LNCaP clone FGC (cell line): ENCODE results near the gene RNF182.

Source experiments
- DNase-seq: peaks from one replicate; pipeline ENCODE4 v3.0.0-alpha.2; 2011; ENCODE audit warnings: low read depth
- H3K4me3 ChIP-seq: 2 replicates; pipeline ENCODE4 v1.5.1; 2011; ENCODE audit warnings: mild to moderate bottlenecking, low read depth, low read length, control low read depth
- CTCF ChIP-seq: IDR thresholded peaks from 2 replicates; pipeline ENCODE4 v1.5.1; 2012; ENCODE audit warnings: mild to moderate bottlenecking; ENCODE audit not compliant: control insufficient read depth, insufficient read depth; ENCODE audit errors: extremely low read depth

Gene RNF182

GRCh38 chr6:13910443-13910842 is 14.3 kb upstream of the RNF182 start:
- no peak for TF ChIP-seq CTCF
- no peak for DNase-seq
- H3K4me3 ChIP-seq, result no peak overlapping the region

GRCh38 chr6:13911337-13911736 is 13.4 kb upstream of the RNF182 start:
- H3K4me3 ChIP-seq, result no peak overlapping the region
- TF ChIP-seq CTCF, result no peak
- no peak for DNase-seq

- no peak for DNase-seq
- no peak for TF ChIP-seq CTCF
Measured at GRCh38 chr6:13913226-13914001, 11.3 kb upstream of the RNF182 start.

DNA sequence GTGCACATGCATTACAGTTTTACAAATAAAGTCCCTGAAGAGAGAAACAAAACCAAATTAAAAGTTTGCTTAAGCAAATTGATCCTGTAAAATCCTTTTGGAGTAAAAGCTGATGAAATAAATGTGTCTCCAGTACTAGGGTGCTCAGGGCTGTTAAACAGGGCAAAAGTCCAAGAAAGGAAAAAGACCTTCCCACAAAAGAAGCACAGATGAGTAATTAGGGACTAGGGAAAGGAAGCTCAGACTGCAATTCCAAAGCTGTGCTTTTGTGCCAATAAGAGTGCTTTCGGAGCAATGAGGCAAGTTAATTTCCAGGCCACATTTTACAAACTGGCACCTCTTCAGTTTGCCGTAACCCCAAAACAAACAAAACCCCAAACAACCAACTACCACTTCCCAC is 10.4 kb upstream of the RNF182 start:
- no peak for DNase-seq
- no peak for TF ChIP-seq CTCF

More at GRCh38 chr6:13913226-13914001, 11.3 kb upstream of the RNF182 start:
- H3K4me3 ChIP-seq, result no peak overlapping the region

GRCh38 chr6:13915561-13916229 is 9.1 kb upstream of the RNF182 start:
- H3K4me3 ChIP-seq, result no peak overlapping the region
- no peak for TF ChIP-seq CTCF
- DNase-seq, result no peak

More for the DNA sequence above, 10.4 kb upstream of the RNF182 start:
- no peak overlapping the region for H3K4me3 ChIP-seq

- no peak overlapping the region for H3K4me3 ChIP-seq
- DNase-seq, result no peak
- TF ChIP-seq CTCF, result no peak
Measured at GRCh38 chr6:13916230-13916944, 8.4 kb upstream of the RNF182 start.
